ENCODE measurements around the gene HSPB6.

DNA sequence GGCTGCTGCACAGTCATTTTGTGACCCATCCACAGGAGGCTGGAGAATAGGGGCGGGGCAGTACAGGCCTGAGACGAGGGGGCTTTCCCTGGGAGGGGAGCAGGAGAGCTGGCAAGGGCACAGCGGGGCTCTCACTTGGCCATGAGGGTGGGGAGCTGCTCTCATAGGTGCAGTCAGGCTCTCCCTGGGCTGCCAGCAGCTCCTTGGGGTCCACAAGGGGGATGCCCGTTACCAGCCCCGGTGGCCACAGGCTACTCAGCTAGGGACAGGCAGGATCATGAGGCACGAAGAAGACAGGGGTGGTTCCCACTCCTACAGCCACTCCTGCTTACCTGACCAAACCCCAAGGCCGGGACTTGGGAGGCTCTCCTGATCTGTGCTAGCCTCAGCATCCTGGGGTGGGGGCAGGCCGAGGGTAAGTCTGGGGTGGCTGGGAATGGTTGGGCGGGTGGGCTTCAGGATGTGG, 35.0 kb upstream of the HSPB6 start:
- TF ChIP-seq, protein P1, sequence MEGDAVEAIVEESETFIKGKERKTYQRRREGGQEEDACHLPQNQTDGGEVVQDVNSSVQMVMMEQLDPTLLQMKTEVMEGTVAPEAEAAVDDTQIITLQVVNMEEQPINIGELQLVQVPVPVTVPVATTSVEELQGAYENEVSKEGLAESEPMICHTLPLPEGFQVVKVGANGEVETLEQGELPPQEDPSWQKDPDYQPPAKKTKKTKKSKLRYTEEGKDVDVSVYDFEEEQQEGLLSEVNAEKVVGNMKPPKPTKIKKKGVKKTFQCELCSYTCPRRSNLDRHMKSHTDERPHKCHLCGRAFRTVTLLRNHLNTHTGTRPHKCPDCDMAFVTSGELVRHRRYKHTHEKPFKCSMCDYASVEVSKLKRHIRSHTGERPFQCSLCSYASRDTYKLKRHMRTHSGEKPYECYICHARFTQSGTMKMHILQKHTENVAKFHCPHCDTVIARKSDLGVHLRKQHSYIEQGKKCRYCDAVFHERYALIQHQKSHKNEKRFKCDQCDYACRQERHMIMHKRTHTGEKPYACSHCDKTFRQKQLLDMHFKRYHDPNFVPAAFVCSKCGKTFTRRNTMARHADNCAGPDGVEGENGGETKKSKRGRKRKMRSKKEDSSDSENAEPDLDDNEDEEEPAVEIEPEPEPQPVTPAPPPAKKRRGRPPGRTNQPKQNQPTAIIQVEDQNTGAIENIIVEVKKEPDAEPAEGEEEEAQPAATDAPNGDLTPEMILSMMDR (IDR thresholded peaks at IDR 0.05), result no peak
- no peak for TF ChIP-seq POLR2A (IDR thresholded peaks at IDR 0.05)

Data from adrenal gland (tissue), 5 donors.